GM12874 (cell line): ENCODE results near the gene NUSAP1.

ENCODE experiments used
- TF ChIP-seq, protein P1 (sequence below): IDR thresholded peaks from 2 replicates; pipeline ENCODE4 v1.5.1; 2011; ENCODE audit warnings: low read depth, mild to moderate bottlenecking, control low read depth, low read length, moderate library complexity; ENCODE audit not compliant: insufficient read depth

Gene NUSAP1

DNA sequence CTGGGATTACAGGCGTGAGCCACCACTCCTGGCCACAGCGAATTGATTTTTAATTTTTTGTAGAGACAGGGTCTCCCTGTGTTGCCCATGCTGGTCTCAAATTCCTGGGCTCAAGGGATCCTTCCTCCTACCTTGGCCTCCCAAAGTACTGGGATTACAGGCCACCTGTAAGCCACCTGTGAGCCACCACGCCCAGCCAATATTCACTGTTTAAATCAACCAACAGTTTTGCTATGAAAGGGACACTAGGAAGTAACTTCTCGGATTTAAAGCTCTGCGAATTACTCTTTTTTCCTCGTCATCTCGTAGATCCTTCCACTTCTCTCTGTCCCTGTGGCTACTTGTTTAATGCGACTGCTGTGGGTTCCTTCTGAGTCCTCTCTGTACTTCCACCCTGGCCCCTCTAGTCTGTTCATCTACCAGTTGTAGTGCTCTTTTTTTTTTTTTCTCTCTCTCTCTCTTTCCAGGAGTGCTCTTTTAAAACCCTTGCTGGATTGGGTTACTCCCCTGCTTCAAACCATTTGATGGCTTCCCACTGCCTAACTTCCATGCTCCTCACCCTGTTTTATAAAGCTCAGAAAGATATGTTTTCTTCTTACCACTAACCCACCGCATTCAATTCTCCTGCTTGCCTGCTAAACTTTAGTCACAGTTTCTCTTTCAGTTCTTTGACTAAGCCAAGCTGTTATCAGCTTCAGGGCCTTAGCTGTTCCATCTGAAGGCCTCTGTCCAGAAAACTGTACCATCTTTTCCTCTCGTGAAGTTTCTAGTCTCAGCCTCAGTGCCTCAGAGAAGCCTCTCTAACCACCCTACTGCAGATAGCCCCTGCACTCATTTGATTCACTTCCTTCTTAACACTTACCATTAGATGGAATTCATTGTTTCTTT lies 96.6 kb downstream of the NUSAP1 start:
- TF ChIP-seq, protein P1, sequence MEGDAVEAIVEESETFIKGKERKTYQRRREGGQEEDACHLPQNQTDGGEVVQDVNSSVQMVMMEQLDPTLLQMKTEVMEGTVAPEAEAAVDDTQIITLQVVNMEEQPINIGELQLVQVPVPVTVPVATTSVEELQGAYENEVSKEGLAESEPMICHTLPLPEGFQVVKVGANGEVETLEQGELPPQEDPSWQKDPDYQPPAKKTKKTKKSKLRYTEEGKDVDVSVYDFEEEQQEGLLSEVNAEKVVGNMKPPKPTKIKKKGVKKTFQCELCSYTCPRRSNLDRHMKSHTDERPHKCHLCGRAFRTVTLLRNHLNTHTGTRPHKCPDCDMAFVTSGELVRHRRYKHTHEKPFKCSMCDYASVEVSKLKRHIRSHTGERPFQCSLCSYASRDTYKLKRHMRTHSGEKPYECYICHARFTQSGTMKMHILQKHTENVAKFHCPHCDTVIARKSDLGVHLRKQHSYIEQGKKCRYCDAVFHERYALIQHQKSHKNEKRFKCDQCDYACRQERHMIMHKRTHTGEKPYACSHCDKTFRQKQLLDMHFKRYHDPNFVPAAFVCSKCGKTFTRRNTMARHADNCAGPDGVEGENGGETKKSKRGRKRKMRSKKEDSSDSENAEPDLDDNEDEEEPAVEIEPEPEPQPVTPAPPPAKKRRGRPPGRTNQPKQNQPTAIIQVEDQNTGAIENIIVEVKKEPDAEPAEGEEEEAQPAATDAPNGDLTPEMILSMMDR: no peak
